ENCODE data around the gene GSC.

Gene GSC

DNA sequence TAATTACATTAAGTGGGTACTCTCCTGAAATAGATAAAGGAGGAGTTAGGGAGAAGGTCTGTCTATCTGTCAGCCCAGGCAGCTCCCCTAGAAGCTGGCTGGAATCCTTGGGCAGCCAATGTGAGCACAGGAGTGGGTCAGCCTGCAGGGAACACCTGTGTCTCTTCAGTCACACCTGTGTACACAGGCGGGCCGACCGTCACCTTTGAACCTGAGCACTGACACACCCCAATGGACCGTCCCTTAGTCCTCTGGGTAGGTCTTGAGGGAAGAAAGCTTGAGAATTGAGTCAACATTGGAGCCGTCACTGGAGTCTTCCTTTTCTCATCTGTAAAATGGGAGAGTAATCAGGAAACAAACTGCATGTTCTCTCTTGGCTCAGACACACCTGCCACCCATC is 9.8 kb upstream of the GSC start:
- ATAC-seq = no peak
- no peak for TF ChIP-seq BACH2 (CRISPR knock-in tag; IDR thresholded peaks at IDR 0.05; ENCODE audit: borderline replicate concordance)
- TF ChIP-seq ZFP3 (CRISPR knock-in tag; IDR thresholded peaks at IDR 0.05) = no peak
- no peak for TF ChIP-seq ZNF8 (CRISPR knock-in tag; IDR thresholded peaks at IDR 0.05)
- no peak for TF ChIP-seq ZC3H10 (CRISPR knock-in tag; IDR thresholded peaks at IDR 0.05)
- TF ChIP-seq, protein P1, sequence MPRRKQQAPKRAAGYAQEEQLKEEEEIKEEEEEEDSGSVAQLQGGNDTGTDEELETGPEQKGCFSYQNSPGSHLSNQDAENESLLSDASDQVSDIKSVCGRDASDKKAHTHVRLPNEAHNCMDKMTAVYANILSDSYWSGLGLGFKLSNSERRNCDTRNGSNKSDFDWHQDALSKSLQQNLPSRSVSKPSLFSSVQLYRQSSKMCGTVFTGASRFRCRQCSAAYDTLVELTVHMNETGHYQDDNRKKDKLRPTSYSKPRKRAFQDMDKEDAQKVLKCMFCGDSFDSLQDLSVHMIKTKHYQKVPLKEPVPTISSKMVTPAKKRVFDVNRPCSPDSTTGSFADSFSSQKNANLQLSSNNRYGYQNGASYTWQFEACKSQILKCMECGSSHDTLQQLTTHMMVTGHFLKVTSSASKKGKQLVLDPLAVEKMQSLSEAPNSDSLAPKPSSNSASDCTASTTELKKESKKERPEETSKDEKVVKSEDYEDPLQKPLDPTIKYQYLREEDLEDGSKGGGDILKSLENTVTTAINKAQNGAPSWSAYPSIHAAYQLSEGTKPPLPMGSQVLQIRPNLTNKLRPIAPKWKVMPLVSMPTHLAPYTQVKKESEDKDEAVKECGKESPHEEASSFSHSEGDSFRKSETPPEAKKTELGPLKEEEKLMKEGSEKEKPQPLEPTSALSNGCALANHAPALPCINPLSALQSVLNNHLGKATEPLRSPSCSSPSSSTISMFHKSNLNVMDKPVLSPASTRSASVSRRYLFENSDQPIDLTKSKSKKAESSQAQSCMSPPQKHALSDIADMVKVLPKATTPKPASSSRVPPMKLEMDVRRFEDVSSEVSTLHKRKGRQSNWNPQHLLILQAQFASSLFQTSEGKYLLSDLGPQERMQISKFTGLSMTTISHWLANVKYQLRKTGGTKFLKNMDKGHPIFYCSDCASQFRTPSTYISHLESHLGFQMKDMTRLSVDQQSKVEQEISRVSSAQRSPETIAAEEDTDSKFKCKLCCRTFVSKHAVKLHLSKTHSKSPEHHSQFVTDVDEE (CRISPR knock-in tag; IDR thresholded peaks at IDR 0.05) = no peak
- TF ChIP-seq RARB (CRISPR knock-in tag; IDR thresholded peaks at IDR 0.05) = no peak
- TF ChIP-seq ARNTL (CRISPR knock-in tag; IDR thresholded peaks at IDR 0.05; ENCODE audit: borderline replicate concordance, low read depth) = no peak
- TF ChIP-seq ZNF565 (CRISPR knock-in tag; conservative IDR thresholded peaks at IDR 0.05; ENCODE audit: low read depth) = no peak
- TF ChIP-seq ISL1 (CRISPR knock-in tag; IDR thresholded peaks at IDR 0.05) = no peak
- TF ChIP-seq TCF4 (CRISPR knock-in tag; IDR thresholded peaks at IDR 0.05; ENCODE audit: borderline replicate concordance) = no peak
- no peak for TF ChIP-seq ZFP30 (CRISPR knock-in tag; IDR thresholded peaks at IDR 0.05)

DNA sequence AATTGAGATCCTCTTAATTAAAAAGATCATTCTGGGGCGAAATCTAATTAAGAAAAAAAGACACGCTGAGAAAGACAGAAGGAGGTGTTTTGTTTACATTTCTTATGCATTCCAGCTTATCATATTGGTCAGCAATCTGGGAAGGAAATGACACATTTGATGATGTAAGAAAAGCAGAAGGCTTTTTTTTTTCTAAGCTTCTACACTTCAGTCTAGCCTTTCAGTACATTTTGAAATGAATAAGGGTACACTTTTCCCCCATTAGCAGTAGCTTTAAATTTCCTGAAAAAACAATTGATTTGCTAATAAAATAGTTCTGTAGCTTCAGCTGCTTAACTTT is 5.9 kb upstream of the GSC start:
- no peak for ATAC-seq
- TF ChIP-seq, protein P1 (CRISPR knock-in tag; IDR thresholded peaks at IDR 0.05) = no peak
- TF ChIP-seq RARB (CRISPR knock-in tag; IDR thresholded peaks at IDR 0.05) = no peak
- no peak for TF ChIP-seq ISL1 (CRISPR knock-in tag; IDR thresholded peaks at IDR 0.05)
- TF ChIP-seq ZFP3 (CRISPR knock-in tag; IDR thresholded peaks at IDR 0.05) = no peak
- TF ChIP-seq ZC3H10 (CRISPR knock-in tag; IDR thresholded peaks at IDR 0.05) = no peak
- no peak for TF ChIP-seq CREB5 (CRISPR knock-in tag; IDR thresholded peaks at IDR 0.05; ENCODE audit: low read depth)
- TF ChIP-seq ZNF8 (CRISPR knock-in tag; IDR thresholded peaks at IDR 0.05) = no peak
- TF ChIP-seq OSR1 (CRISPR knock-in tag; IDR thresholded peaks at IDR 0.05) = no peak
- TF ChIP-seq, protein P2, sequence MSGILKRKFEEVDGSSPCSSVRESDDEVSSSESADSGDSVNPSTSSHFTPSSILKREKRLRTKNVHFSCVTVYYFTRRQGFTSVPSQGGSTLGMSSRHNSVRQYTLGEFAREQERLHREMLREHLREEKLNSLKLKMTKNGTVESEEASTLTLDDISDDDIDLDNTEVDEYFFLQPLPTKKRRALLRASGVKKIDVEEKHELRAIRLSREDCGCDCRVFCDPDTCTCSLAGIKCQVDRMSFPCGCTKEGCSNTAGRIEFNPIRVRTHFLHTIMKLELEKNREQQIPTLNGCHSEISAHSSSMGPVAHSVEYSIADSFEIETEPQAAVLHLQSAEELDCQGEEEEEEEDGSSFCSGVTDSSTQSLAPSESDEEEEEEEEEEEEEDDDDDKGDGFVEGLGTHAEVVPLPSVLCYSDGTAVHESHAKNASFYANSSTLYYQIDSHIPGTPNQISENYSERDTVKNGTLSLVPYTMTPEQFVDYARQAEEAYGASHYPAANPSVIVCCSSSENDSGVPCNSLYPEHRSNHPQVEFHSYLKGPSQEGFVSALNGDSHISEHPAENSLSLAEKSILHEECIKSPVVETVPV (CRISPR knock-in tag; IDR thresholded peaks at IDR 0.05) = no peak
- no peak for TF ChIP-seq BACH2 (CRISPR knock-in tag; IDR thresholded peaks at IDR 0.05; ENCODE audit: borderline replicate concordance)
- TF ChIP-seq TOX (CRISPR knock-in tag; IDR thresholded peaks at IDR 0.05; ENCODE audit: borderline replicate concordance) = no peak
- TF ChIP-seq TCF4 (CRISPR knock-in tag; IDR thresholded peaks at IDR 0.05; ENCODE audit: borderline replicate concordance) = no peak
- TF ChIP-seq PPARA (CRISPR knock-in tag; IDR thresholded peaks at IDR 0.05; ENCODE audit: borderline replicate concordance) = no peak
- TF ChIP-seq PATZ1 (CRISPR knock-in tag; IDR thresholded peaks at IDR 0.05; ENCODE audit: borderline replicate concordance) = no peak
- TF ChIP-seq ZNF565 (CRISPR knock-in tag; conservative IDR thresholded peaks at IDR 0.05; ENCODE audit: low read depth) = no peak
- TF ChIP-seq POU6F1 (CRISPR knock-in tag; IDR thresholded peaks at IDR 0.05; ENCODE audit: borderline replicate concordance, low read depth) = no peak
- no peak for TF ChIP-seq ZNF70 (CRISPR knock-in tag; IDR thresholded peaks at IDR 0.05)
- TF ChIP-seq ZFP30 (CRISPR knock-in tag; IDR thresholded peaks at IDR 0.05) = no peak
- TF ChIP-seq GLIS3 (CRISPR knock-in tag; IDR thresholded peaks at IDR 0.05) = no peak
- TF ChIP-seq ESRRG (CRISPR knock-in tag; IDR thresholded peaks at IDR 0.05) = no peak

Data from SK-N-SH treated with all-trans-retinoic acid at 6 μM for 48 hours (cell line).